GM23338 (cell line): Measurements from ENCODE around the gene TSC22D3. TPM values are rescaled to one million over a fixed set of nuclear protein-coding genes. Genes with fewer than 3 reads are reported as not detected.

Experiments
- ATAC-seq: fragments of 200-7000 bp; cut with Tn5 transposase; 3 replicates; pipeline ENCODE4 v1.9.1; 2020
- DNase-seq: peaks from one replicate; pipeline ENCODE4 v3.0.0-alpha.2; 2015; ENCODE audit warnings: low spot score
- H2AFZ ChIP-seq: fragments of 200-600 bp; sonication (generic); 2 replicates; pipeline ENCODE4 v1.8.0; 2016; ENCODE audit warnings: antibody characterized with exemption, mild to moderate bottlenecking, moderate library complexity
- H3F3A ChIP-seq: fragments of 200-600 bp; sonication (generic); replicated peaks from 2 replicates; pipeline ENCODE4 v1.8.0; 2017; ENCODE audit warnings: antibody characterized with exemption, mixed run types, low read depth
- H3K27ac ChIP-seq: fragments of 200-600 bp; sonication (generic); 2 replicates; pipeline ENCODE4 v1.6.1; 2016; ENCODE audit warnings: low read depth
- H3K27me3 ChIP-seq: fragments of 200-600 bp; sonication (generic); 2 replicates; pipeline ENCODE4 v1.8.0; 2016; ENCODE audit warnings: mild to moderate bottlenecking, mixed run types, moderate library complexity; ENCODE audit not compliant: insufficient read depth
- H3K36me3 ChIP-seq: fragments of 200-600 bp; sonication (generic); 2 replicates; pipeline ENCODE4 v1.8.0; 2016; ENCODE audit warnings: mild to moderate bottlenecking; ENCODE audit not compliant: insufficient read depth
- H3K4me1 ChIP-seq: fragments of 200-600 bp; sonication (generic); 2 replicates; pipeline ENCODE4 v1.8.0; 2016; ENCODE audit warnings: mild to moderate bottlenecking, moderate library complexity; ENCODE audit not compliant: insufficient read depth
- H3K4me2 ChIP-seq: fragments of 200-600 bp; sonication (generic); 2 replicates; pipeline ENCODE4 v1.7.1; 2017; ENCODE audit warnings: mixed run types
- H3K4me3 ChIP-seq: fragments of 200-600 bp; sonication (generic); 2 replicates; pipeline ENCODE4 v1.6.1; 2016; ENCODE audit warnings: mixed run types
- H3K79me2 ChIP-seq: fragments of 200-600 bp; sonication (generic); replicated peaks from 2 replicates; pipeline ENCODE4 v1.8.0; 2017; ENCODE audit warnings: mild to moderate bottlenecking; ENCODE audit not compliant: insufficient read depth
- H3K9me2 ChIP-seq: fragments of 200-600 bp; sonication (generic); 2 replicates; pipeline ENCODE4 v1.8.0; 2017; ENCODE audit not compliant: insufficient read depth
- H4K20me1 ChIP-seq: fragments of 200-600 bp; sonication (generic); replicated peaks from 2 replicates; pipeline ENCODE4 v1.8.0; 2017; ENCODE audit warnings: mild to moderate bottlenecking; ENCODE audit not compliant: insufficient read depth
- H3K27ac Mint-ChIP-seq: 2 replicates; pipeline ENCODE4 v1.8.0; 2020; ENCODE audit warnings: inconsistent platforms, mild to moderate bottlenecking, moderate library complexity, mixed read lengths
- H3K27me3 Mint-ChIP-seq: 3 replicates; pipeline ENCODE4 v1.8.0; 2022; ENCODE audit warnings: low read depth, mild to moderate bottlenecking, moderate library complexity, mixed read lengths, inconsistent platforms; ENCODE audit not compliant: insufficient read depth, poor library complexity
- H3K36me3 Mint-ChIP-seq: 3 replicates; pipeline ENCODE4 v1.8.0; 2021; ENCODE audit warnings: low read depth, mild to moderate bottlenecking, inconsistent platforms, moderate library complexity, mixed read lengths
- H3K4me1 Mint-ChIP-seq: 3 replicates; pipeline ENCODE4 v1.8.0; 2020; ENCODE audit warnings: mild to moderate bottlenecking, inconsistent platforms, mixed read lengths
- H3K4me3 Mint-ChIP-seq: 3 replicates; pipeline ENCODE4 v1.8.0; 2021; ENCODE audit warnings: moderate library complexity, mild to moderate bottlenecking, inconsistent platforms, mixed read lengths
- H3K9me3 Mint-ChIP-seq: 3 replicates; pipeline ENCODE4 v1.8.0; 2020; ENCODE audit warnings: moderate library complexity, mild to moderate bottlenecking, inconsistent platforms, mixed read lengths
- EZH2 ChIP-seq: fragments of 200-600 bp; sonication (generic); IDR thresholded peaks from one replicate; pipeline ENCODE4 v1.8.0; 2017; ENCODE audit warnings: antibody characterized with exemption, mild to moderate bottlenecking, low read depth; ENCODE audit not compliant: unreplicated experiment
- JUNB ChIP-seq: IDR thresholded peaks from one replicate; pipeline ENCODE4 v1.6.1; 2016; ENCODE audit warnings: antibody characterized with exemption; ENCODE audit not compliant: unreplicated experiment
- NANOG ChIP-seq: IDR thresholded peaks from 2 replicates; pipeline ENCODE4 v1.6.1; 2016; ENCODE audit warnings: antibody characterized with exemption, borderline replicate concordance
- STAT1 ChIP-seq: IDR thresholded peaks from one replicate; pipeline ENCODE4 v1.6.1; 2016; ENCODE audit warnings: antibody characterized with exemption; ENCODE audit not compliant: unreplicated experiment
- ZNF331 ChIP-seq: fragments of 250-450 bp; sonication (Bioruptor Pico); IDR thresholded peaks from 2 replicates; pipeline ENCODE4 v1.5.0; 2020; ENCODE audit warnings: low read depth, mild to moderate bottlenecking, moderate library complexity
- polyA plus RNA-seq: library from polyadenylated mRNA; unstranded; fragments of >200 nt; fragmentation: Nextera tagmentation; extraction: Ambion mirVana; gene quantifications from 2 replicates; pipeline ENCODE4 v1.2.1, GENCODE V29; 2016
- total RNA-seq: library from RNA; depleted of rRNA; stranded (reverse); fragments of >200 nt; shearing (Covaris generic); gene quantifications from 2 replicates; pipeline ENCODE4 v1.2.3, GENCODE V29; 2014
- TF ChIP-seq, protein P1 (sequence below), 2 experiments: fragments of 200-600 bp in 1 of 2; sonication (generic) in 1 of 2; conservative IDR thresholded peaks; 2 replicates each; pipeline versions ENCODE4 v1.5.1 to v1.6.1; 2016 to 2017; ENCODE audit warnings: antibody characterized with exemption in 2 of 2, low read depth in 2 of 2, mild to moderate bottlenecking in 2 of 2, moderate library complexity in 1 of 2
- TF ChIP-seq, protein P2 (sequence below): IDR thresholded peaks from one replicate; pipeline ENCODE4 v1.6.1; 2018; ENCODE audit warnings: antibody characterized with exemption; ENCODE audit not compliant: unreplicated experiment
- TF ChIP-seq, protein P3 (sequence below): fragments of 250-450 bp; sonication (Bioruptor Pico); IDR thresholded peaks from 2 replicates; pipeline ENCODE4 v1.5.0; 2020; ENCODE audit warnings: mild to moderate bottlenecking, moderate library complexity

TSC22D3 gene
- total and polyA plus RNA-seq, 2 experiments from 2014 or later, result 12.6 to 20.0 TPM

DNA sequence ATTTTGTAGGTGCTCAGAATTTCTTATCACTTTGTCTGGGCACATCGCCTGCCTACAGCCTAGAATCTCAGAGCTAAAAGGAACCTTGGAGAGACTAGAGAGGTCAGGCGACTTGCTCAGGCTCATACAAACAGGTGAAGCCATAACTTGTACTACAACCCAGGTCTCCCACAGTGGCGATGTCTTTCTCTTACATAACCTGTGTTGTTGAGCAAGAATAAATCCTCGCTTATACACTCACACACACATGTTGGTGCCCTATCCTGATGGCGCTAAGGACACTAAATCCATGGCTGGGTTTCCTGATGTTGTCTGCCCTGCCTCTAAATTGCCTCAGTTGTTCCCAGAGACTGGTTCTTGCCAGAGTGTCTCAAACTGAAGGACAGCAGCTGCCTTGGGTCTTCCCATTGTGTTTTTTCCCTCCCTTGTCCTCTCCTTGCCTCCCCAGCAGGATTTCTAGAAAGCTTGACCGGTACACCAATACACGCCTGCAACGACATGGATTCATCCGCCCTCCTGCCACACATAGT lies 1.6 kb downstream of the TSC22D3 start:
- peaks cover 30% of the 10 kb centered on the region for H3K27me3 Mint-ChIP-seq
- H3K4me3 Mint-ChIP-seq, result peak overlapping the region; percentile 41; the same call in 1 of the 3 replicates

More for the DNA sequence above, 1.6 kb downstream of the TSC22D3 start:
- H3K9me2 ChIP-seq, result no peaks in the 10 kb centered on the region
- ATAC-seq (no peak), DNase-seq (no peak)
- TF ChIP-seq, protein P1, sequence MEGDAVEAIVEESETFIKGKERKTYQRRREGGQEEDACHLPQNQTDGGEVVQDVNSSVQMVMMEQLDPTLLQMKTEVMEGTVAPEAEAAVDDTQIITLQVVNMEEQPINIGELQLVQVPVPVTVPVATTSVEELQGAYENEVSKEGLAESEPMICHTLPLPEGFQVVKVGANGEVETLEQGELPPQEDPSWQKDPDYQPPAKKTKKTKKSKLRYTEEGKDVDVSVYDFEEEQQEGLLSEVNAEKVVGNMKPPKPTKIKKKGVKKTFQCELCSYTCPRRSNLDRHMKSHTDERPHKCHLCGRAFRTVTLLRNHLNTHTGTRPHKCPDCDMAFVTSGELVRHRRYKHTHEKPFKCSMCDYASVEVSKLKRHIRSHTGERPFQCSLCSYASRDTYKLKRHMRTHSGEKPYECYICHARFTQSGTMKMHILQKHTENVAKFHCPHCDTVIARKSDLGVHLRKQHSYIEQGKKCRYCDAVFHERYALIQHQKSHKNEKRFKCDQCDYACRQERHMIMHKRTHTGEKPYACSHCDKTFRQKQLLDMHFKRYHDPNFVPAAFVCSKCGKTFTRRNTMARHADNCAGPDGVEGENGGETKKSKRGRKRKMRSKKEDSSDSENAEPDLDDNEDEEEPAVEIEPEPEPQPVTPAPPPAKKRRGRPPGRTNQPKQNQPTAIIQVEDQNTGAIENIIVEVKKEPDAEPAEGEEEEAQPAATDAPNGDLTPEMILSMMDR (conservative IDR thresholded peaks at IDR 0.05; ENCODE audit: low read depth in 2 of 2), result no peak
- TF ChIP-seq JUNB (no peak), ZNF331 (no peak), STAT1 (no peak), EZH2 (no peak), NANOG (no peak)
- TF ChIP-seq, protein P2, sequence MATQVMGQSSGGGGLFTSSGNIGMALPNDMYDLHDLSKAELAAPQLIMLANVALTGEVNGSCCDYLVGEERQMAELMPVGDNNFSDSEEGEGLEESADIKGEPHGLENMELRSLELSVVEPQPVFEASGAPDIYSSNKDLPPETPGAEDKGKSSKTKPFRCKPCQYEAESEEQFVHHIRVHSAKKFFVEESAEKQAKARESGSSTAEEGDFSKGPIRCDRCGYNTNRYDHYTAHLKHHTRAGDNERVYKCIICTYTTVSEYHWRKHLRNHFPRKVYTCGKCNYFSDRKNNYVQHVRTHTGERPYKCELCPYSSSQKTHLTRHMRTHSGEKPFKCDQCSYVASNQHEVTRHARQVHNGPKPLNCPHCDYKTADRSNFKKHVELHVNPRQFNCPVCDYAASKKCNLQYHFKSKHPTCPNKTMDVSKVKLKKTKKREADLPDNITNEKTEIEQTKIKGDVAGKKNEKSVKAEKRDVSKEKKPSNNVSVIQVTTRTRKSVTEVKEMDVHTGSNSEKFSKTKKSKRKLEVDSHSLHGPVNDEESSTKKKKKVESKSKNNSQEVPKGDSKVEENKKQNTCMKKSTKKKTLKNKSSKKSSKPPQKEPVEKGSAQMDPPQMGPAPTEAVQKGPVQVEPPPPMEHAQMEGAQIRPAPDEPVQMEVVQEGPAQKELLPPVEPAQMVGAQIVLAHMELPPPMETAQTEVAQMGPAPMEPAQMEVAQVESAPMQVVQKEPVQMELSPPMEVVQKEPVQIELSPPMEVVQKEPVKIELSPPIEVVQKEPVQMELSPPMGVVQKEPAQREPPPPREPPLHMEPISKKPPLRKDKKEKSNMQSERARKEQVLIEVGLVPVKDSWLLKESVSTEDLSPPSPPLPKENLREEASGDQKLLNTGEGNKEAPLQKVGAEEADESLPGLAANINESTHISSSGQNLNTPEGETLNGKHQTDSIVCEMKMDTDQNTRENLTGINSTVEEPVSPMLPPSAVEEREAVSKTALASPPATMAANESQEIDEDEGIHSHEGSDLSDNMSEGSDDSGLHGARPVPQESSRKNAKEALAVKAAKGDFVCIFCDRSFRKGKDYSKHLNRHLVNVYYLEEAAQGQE, result no peak
- TF ChIP-seq, protein P3, sequence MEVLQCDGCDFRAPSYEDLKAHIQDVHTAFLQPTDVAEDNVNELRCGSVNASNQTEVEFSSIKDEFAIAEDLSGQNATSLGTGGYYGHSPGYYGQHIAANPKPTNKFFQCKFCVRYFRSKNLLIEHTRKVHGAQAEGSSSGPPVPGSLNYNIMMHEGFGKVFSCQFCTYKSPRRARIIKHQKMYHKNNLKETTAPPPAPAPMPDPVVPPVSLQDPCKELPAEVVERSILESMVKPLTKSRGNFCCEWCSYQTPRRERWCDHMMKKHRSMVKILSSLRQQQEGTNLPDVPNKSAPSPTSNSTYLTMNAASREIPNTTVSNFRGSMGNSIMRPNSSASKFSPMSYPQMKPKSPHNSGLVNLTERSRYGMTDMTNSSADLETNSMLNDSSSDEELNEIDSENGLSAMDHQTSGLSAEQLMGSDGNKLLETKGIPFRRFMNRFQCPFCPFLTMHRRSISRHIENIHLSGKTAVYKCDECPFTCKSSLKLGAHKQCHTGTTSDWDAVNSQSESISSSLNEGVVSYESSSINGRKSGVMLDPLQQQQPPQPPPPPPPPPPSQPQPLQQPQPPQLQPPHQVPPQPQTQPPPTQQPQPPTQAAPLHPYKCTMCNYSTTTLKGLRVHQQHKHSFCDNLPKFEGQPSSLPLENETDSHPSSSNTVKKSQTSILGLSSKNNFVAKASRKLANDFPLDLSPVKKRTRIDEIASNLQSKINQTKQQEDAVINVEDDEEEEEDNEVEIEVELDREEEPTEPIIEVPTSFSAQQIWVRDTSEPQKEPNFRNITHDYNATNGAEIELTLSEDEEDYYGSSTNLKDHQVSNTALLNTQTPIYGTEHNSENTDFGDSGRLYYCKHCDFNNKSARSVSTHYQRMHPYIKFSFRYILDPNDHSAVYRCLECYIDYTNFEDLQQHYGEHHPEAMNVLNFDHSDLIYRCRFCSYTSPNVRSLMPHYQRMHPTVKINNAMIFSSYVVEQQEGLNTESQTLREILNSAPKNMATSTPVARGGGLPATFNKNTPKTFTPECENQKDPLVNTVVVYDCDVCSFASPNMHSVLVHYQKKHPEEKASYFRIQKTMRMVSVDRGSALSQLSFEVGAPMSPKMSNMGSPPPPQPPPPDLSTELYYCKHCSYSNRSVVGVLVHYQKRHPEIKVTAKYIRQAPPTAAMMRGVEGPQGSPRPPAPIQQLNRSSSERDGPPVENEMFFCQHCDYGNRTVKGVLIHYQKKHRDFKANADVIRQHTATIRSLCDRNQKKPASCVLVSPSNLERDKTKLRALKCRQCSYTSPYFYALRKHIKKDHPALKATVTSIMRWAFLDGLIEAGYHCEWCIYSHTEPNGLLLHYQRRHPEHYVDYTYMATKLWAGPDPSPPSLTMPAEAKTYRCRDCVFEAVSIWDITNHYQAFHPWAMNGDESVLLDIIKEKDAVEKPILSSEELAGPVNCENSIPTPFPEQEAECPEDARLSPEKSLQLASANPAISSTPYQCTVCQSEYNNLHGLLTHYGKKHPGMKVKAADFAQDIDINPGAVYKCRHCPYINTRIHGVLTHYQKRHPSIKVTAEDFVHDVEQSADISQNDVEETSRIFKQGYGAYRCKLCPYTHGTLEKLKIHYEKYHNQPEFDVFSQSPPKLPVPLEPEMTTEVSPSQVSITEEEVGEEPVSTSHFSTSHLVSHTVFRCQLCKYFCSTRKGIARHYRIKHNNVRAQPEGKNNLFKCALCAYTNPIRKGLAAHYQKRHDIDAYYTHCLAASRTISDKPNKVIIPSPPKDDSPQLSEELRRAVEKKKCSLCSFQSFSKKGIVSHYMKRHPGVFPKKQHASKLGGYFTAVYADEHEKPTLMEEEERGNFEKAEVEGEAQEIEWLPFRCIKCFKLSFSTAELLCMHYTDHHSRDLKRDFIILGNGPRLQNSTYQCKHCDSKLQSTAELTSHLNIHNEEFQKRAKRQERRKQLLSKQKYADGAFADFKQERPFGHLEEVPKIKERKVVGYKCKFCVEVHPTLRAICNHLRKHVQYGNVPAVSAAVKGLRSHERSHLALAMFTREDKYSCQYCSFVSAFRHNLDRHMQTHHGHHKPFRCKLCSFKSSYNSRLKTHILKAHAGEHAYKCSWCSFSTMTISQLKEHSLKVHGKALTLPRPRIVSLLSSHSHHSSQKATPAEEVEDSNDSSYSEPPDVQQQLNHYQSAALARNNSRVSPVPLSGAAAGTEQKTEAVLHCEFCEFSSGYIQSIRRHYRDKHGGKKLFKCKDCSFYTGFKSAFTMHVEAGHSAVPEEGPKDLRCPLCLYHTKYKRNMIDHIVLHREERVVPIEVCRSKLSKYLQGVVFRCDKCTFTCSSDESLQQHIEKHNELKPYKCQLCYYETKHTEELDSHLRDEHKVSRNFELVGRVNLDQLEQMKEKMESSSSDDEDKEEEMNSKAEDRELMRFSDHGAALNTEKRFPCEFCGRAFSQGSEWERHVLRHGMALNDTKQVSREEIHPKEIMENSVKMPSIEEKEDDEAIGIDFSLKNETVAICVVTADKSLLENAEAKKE (CRISPR knock-in tag), result no peak
- no peak overlapping the region for H3K27ac ChIP-seq
- H3K4me1 Mint-ChIP-seq, result peaks cover 34% of the 10 kb centered on the region
- no peaks in the 10 kb centered on the region for H3K79me2 ChIP-seq
- H3K4me2 ChIP-seq, result peak overlapping the region; percentile 60
- no peaks in the 10 kb centered on the region for H3K36me3 ChIP-seq
- H4K20me1 ChIP-seq, result no peaks in the 10 kb centered on the region
- peaks cover 31% of the 10 kb centered on the region for H3K4me1 ChIP-seq
- H3K4me3 ChIP-seq, result peak overlapping the region; percentile 13; the same call in 1 of the 2 replicates
- H3K9me3 Mint-ChIP-seq, result no peaks in the 10 kb centered on the region
- no peak overlapping the region for H3K27ac Mint-ChIP-seq
- H3F3A ChIP-seq, result no peaks in the 10 kb centered on the region
- H3K36me3 Mint-ChIP-seq, result no peaks in the 10 kb centered on the region
- H2AFZ ChIP-seq, result no peak overlapping the region
- H3K27me3 ChIP-seq, result peaks cover 37% of the 10 kb centered on the region
